Measurements from ENCODE around the gene PER1. TPM values are rescaled to one million over a fixed set of nuclear protein-coding genes. Genes with fewer than 3 reads are reported as not detected.

PER1 gene
- total and polyA plus RNA-seq, 2 of the 13 experiments (the other 11 are each of a cell fraction or from before 2014, with no cell fraction given), result 2.6 to 3.6 TPM

DNA sequence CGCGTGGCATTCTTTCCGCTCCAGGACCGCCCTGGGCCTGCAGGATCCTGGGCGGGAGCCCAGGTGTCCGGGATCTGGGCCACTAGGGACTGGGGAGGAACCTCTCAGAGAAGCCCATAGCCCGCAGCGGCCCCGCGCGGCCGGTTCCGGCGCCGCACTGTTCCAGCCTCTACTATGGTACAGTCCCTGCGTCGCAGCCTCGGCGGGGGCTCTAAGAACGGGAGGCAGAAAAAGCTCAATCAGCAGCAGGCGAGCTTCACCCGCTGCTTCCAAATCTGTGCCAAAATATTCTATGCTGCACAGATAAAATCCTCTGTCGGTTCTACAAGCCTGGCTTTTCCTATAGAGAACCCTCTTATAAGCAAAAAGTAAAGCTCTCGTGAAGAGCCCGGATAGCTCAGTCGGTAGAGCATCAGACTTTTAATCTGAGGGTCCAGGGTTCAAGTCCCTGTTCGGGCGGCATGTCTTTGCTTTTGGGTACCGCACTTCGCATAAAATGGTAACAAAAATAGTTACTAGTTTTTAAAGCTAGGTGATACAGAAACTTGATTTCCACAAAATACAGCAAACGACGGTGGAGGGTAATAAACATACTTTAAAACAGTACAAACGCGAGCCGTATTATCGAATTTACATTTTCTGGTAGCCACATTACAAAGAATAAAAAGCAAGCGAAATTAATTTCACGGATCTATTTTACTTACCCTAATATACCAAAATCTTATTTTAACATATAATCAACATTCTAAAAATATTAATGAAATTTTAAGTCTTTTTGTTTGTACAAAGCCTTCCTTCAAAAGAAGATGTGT is 33.2 kb downstream of the PER1 start (continued):
- TF ChIP-seq ZBTB10 (CRISPR knock-in tag; IDR thresholded peaks at IDR 0.05; ENCODE audit: borderline replicate concordance) (no peak), SP5 (CRISPR knock-in tag; IDR thresholded peaks at IDR 0.05; ENCODE audit: borderline replicate concordance, low read depth) (no peak), ZNF329 (CRISPR knock-in tag; IDR thresholded peaks at IDR 0.05; ENCODE audit: low read depth) (no peak), ZUFSP (CRISPR knock-in tag; IDR thresholded peaks at IDR 0.05; ENCODE audit: borderline replicate concordance) (no peak), ZNF343 (CRISPR knock-in tag; IDR thresholded peaks at IDR 0.05) (no peak), GTF2F1 (IDR thresholded peaks at IDR 0.05; ENCODE audit: low read length) (no peak), NPAS2 (CRISPR knock-in tag; IDR thresholded peaks at IDR 0.05; ENCODE audit: borderline replicate concordance) (no peak), ZNF431 (CRISPR knock-in tag; IDR thresholded peaks at IDR 0.05; ENCODE audit: borderline replicate concordance, low read depth) (no peak), PCBP2 (optimal IDR thresholded peaks at IDR 0.05; ENCODE audit: low read depth, low read length, poor library complexity, severe bottlenecking) (no peak), BHLHE40 (IDR thresholded peaks at IDR 0.05; ENCODE audit: low read length) (no peak), ZNF10 (CRISPR knock-in tag; IDR thresholded peaks at IDR 0.05; ENCODE audit: borderline replicate concordance, low read depth) (no peak), ZNF335 (CRISPR knock-in tag; IDR thresholded peaks at IDR 0.05) (no peak), DMTF1 (CRISPR knock-in tag; IDR thresholded peaks at IDR 0.05) (no peak), ZNF589 (CRISPR knock-in tag; conservative IDR thresholded peaks at IDR 0.05) (no peak), EZH2 (conservative IDR thresholded peaks at IDR 0.05; ENCODE audit: low read depth, low read length) (no peak)
- TF ChIP-seq, protein P1, sequence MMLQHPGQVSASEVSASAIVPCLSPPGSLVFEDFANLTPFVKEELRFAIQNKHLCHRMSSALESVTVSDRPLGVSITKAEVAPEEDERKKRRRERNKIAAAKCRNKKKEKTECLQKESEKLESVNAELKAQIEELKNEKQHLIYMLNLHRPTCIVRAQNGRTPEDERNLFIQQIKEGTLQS (CRISPR knock-in tag; IDR thresholded peaks at IDR 0.05), result no peak
- TF ChIP-seq, protein P2, sequence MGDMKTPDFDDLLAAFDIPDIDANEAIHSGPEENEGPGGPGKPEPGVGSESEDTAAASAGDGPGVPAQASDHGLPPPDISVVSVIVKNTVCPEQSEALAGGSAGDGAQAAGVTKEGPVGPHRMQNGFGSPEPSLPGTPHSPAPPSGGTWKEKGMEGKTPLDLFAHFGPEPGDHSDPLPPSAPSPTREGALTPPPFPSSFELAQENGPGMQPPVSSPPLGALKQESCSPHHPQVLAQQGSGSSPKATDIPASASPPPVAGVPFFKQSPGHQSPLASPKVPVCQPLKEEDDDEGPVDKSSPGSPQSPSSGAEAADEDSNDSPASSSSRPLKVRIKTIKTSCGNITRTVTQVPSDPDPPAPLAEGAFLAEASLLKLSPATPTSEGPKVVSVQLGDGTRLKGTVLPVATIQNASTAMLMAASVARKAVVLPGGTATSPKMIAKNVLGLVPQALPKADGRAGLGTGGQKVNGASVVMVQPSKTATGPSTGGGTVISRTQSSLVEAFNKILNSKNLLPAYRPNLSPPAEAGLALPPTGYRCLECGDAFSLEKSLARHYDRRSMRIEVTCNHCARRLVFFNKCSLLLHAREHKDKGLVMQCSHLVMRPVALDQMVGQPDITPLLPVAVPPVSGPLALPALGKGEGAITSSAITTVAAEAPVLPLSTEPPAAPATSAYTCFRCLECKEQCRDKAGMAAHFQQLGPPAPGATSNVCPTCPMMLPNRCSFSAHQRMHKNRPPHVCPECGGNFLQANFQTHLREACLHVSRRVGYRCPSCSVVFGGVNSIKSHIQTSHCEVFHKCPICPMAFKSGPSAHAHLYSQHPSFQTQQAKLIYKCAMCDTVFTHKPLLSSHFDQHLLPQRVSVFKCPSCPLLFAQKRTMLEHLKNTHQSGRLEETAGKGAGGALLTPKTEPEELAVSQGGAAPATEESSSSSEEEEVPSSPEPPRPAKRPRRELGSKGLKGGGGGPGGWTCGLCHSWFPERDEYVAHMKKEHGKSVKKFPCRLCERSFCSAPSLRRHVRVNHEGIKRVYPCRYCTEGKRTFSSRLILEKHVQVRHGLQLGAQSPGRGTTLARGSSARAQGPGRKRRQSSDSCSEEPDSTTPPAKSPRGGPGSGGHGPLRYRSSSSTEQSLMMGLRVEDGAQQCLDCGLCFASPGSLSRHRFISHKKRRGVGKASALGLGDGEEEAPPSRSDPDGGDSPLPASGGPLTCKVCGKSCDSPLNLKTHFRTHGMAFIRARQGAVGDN (CRISPR knock-in tag; IDR thresholded peaks at IDR 0.05), result peak; percentile 53

All from HepG2 (cell line).